ENCODE measurements around the gene BRD1. TPM values are rescaled to one million over a fixed set of nuclear protein-coding genes. Genes with fewer than 3 reads are reported as not detected.

Gene BRD1
- total and polyA plus RNA-seq, 7 donors, result 12.6 to 52.6 (median 31.1) TPM

- Histone ChIP-seq H3K9me3 (no peaks in the 10 kb centered on the region), H3K4me1 (peaks cover 0 to 3% (median under 1%) of the 10 kb centered on the region in 4 donors), H3K36me3 (no peaks in the 10 kb centered on the region), H3K4me3 (no peak overlapping the region), H3K27me3 (no peaks in the 10 kb centered on the region), H3K27ac (no peak overlapping the region)
- intact Hi-C loops (cut with DNase I), result no loop called here
- no peak for DNase-seq
- 54 to 81% methylated on average over 11 of the region's 11 CpGs for WGBS, 2 donors
- no peak for TF ChIP-seq CTCF (IDR thresholded peaks at IDR 0.05)
- TF ChIP-seq EP300 (IDR thresholded peaks at IDR 0.05), result no peak
- TF ChIP-seq POLR2AphosphoS5 (IDR thresholded peaks at IDR 0.05), result no peak
- TF ChIP-seq POLR2A (IDR thresholded peaks at IDR 0.05), result no peak
These were observed 5.8 kb upstream of the BRD1 start for GRCh38 chr22:49833340-49834007.

GRCh38 chr22:49829044-49829853 is 1.6 kb upstream of the BRD1 start:
- H3K36me3 ChIP-seq, result no peaks in the 10 kb centered on the region
- DNase-seq, result no peak
- H3K4me3 ChIP-seq, result no peak overlapping the region
- peaks cover 0 to 33% (median 29%) of the 10 kb centered on the region in 4 donors for H3K4me1 ChIP-seq
- H3K9me3 ChIP-seq, result no peaks in the 10 kb centered on the region
- no peak for TF ChIP-seq POLR2A (IDR thresholded peaks at IDR 0.05)
- TF ChIP-seq CTCF (IDR thresholded peaks at IDR 0.05), result no peak
- TF ChIP-seq EP300 (IDR thresholded peaks at IDR 0.05), result no peak
- TF ChIP-seq POLR2AphosphoS5 (IDR thresholded peaks at IDR 0.05), result no peak
- no peaks in the 10 kb centered on the region for H3K27me3 ChIP-seq
- intact Hi-C loops (cut with DNase I), result loop anchor here (5.0 kb wide), 2 partner anchors 37 to 133 kb away; partner anchors contain the start of gene PIM3
- no peak overlapping the region for H3K27ac ChIP-seq
- 93 to 94% methylated on average over 17 of the region's 17 CpGs for WGBS, 2 donors

- intact Hi-C loops (cut with DNase I), result loop anchor here (1.0 to 5.0 kb wide), 3 partner anchors 25 to 134 kb away; partner anchors contain the start of genes PIM3 and ZBED4
- Histone ChIP-seq H3K4me1 (peaks cover 0 to 38% (median 34%) of the 10 kb centered on the region in 4 donors), H3K4me3 (no peak overlapping the region), H3K9me3 (no peaks in the 10 kb centered on the region), H3K36me3 (peaks cover under 1 to 5% (median 3%) of the 10 kb centered on the region in 4 donors), H3K27me3 (no peaks in the 10 kb centered on the region), H3K27ac (peak overlapping the region in 3 of 4 donors; percentile 83 to 87 (median 86))
- TF ChIP-seq CTCF (IDR thresholded peaks at IDR 0.05) (no peak), POLR2AphosphoS5 (IDR thresholded peaks at IDR 0.05) (no peak), EP300 (IDR thresholded peaks at IDR 0.05) (no peak), POLR2A (IDR thresholded peaks at IDR 0.05) (no peak)
- 91 to 93% methylated on average over 14 of the region's 14 CpGs for WGBS, 2 donors
- DNase-seq, result no peak
These were observed 909 bp upstream of the BRD1 start for GRCh38 chr22:49828599-49828965.

GRCh38 chr22:49827271-49827852 is 311 bp downstream of the BRD1 start:
- TF ChIP-seq POLR2A (IDR thresholded peaks at IDR 0.05) (no peak), EP300 (IDR thresholded peaks at IDR 0.05) (no peak), POLR2AphosphoS5 (IDR thresholded peaks at IDR 0.05) (no peak)
- intact Hi-C loops (cut with DNase I), result loop anchor here (5.0 kb wide), 2 partner anchors 35 to 135 kb away; partner anchors contain the start of gene PIM3
- H3K4me3 ChIP-seq, result peak overlapping the region; percentile 67 to 83 (median 74)
- H3K4me1 ChIP-seq, result peaks cover 0 to 48% (median 39%) of the 10 kb centered on the region in 4 donors
- H3K27ac ChIP-seq, result peak overlapping the region; percentile 86 to 98 (median 90)
- WGBS, 2 donors, result 0 to 1% methylated on average over 110 of the region's 110 CpGs
- no peak for DNase-seq
- H3K36me3 ChIP-seq, result peaks cover 11 to 17% (median 14%) of the 10 kb centered on the region in 4 donors
- H3K27me3 ChIP-seq, result no peaks in the 10 kb centered on the region
- no peaks in the 10 kb centered on the region for H3K9me3 ChIP-seq

Measured in sigmoid colon (tissue), 7 donors.